GM21723 (cell line): ENCODE results near the gene ARHGEF16.

Experiments
- ATAC-seq: cut with Tn5 transposase; IDR thresholded peaks from one replicate; pipeline ENCODE4 v1.9.1; 2021; ENCODE audit warnings: mild to moderate bottlenecking, moderate library complexity; ENCODE audit not compliant: unreplicated experiment

Gene ARHGEF16

DNA sequence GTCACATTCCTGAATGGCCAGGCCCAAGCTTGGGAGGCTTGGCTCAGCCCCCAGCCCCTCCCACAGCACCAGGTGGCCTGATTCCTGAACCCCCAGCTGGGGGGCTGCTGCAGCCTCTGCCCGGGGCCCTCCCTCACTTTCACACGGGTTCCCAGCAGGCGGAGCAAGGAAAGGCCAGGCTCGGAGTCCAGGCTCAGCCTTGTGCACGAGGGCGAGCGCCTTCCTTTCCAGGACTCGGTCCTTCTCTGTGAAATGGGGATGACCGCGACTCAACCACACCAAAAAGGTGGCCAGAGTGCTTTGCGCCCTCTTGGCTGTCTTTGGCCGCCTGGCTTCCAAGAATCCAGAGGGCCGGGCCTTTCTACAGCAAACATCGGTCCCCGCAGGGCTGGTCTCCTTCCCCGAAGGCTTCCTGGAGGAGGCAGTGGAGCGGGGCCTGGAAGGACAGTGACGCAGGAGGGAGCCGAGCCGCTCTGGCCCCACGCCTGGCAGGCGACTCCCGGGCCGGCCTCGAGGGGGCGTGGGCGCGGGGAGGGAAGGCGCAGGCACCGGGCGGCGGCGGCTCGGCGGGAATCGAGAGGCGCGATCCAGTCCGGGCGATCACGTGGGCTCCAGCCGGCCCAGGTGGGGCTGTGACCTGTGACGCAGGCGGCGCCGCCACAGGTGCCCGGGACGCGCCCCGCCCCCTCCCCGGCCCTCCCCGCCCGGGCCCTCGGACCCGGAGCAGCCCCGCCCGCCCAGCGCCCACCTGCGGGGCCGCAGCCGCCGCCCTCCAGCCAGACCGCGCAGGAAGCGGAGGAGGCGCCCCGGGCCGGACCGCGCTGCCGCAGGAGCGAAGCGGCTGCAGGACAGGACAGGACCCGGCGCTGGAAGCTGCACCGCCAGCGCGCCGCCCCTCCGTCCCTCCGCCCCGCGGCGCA is at the start of gene ARHGEF16:
Gene ARHGEF16, plus strand, starts transcription at position 775 of the 920 bp plus-strand sequence. CDS start 8,420 bp downstream, outside the sequence.
- ATAC-seq: no peak

- ATAC-seq: no peak
Measured at GRCh38 chr1:3404801-3405200, 49.7 kb upstream of the ARHGEF16 start.

DNA sequence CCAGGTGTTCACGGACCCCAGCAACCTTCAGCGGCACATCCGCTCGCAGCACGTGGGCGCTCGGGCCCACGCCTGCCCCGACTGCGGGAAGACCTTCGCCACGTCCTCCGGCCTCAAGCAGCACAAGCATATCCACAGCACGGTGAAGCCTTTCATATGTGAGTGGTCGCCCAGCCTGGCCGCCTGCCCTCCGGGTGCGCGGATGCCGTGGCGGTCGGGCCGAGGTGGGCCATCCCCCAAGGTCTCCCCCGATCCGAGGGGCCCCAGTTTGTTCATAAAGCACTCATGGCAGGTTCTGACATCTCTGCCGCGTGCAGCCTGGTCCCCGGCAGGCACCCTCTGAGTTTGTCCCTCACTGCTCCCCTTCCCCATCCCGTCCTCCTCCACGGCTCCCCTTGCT is 49.0 kb upstream of the ARHGEF16 start:
- ATAC-seq: no peak

DNA sequence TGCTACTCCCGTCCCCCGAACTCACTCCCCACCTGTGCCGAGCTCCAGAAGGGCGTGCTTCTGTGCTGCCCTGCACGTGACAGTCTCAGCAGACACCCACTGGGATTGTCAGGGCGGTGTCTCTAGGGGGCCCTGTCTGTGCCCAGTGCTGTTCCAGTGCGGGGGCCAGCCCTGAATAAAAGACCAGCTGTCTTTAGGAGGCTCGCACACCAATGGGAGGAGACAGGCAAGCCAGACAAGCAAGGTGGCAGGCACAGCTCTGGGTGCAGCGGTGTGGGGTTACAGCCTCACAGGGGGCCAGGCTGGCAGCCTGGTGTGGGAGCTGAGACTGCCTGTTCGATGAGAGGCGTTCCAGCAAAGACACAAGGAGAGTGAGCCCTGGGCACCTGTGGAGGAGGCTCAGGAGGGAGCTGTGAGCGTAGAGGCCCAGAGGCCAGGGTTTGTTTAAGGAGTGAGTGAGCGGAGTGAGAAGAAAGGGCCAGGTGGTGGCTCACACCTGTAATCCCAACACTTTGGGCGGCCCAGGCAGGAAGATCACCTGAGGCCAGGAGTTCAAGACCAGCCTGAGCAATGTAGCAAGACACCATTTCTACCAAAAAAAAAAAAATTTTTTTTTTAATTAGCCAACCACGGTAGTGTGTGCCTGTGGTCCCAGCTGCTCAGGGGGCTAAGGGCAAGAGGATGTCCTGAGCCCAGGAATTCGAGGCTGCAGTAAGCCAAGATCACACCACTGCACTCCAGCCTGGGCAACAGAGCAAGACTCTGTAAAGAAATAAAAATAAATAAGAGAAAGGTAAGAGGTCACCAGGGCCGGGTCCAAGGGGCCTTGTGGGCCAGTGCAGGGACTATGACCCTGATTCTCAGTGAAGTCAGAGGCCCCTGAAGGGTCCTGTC is 48.2 kb upstream of the ARHGEF16 start:
- ATAC-seq: no peak

DNA sequence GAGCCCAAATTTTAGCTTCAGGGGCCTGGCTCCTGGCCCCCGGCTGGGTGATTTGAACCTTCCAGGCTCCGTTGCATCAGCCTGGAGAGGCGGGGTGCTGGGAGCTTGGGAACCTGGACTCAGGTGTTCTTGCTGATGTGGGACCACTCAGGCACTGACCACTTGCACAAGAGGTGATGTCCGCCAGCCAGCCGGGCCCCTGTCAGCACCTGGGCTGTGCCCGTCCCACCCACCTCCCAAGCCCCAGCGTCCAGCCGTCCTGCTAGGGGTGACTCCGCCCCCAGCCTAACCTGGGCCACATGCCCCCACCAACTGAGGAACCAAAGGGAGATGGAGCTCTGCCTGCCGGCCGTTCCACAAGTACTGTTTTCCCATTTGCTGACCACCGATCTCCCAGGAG is 47.4 kb upstream of the ARHGEF16 start:
- ATAC-seq: no peak

GRCh38 chr1:3408751-3409266 is 45.7 kb upstream of the ARHGEF16 start:
- no peak for ATAC-seq

GRCh38 chr1:3409366-3410141 is 44.9 kb upstream of the ARHGEF16 start:
- ATAC-seq: no peak

DNA sequence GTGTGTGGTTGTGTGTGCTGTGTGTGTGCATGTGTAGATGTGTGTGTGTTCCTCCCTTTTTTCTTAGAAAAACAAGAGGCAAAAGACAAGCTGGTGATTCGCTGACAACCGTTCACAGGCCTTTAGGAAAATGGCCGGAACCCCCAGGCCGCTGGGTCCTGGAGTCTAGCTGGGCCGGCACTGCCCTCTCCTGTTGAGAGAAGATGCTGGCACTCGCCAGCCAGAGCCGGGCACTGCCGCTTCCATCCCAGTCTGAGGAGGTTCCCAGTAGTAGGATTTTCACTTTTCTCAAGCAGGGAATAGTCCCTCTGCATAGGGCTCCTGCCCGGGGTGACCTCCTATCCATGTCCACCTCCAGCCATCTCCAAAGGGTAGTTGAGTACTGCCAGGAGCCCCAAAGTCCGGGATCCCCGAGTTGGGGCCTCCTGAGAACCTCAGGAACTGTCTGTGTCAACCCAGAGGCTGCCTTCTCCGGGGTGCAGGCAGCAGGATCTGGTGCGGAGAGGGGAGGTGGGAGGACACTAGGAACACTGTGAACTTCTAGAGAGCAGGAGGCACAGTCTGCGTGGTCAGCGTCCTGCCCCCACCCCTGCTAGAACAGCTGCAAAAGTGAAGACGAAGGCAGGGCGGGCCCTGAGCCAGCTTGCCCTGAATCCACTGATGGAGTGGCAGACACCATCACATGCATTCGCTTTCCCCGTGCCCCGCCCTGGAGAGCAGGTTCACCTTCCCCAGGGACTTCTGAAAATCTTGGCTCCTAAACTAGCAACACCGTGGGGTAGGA is 44.1 kb upstream of the ARHGEF16 start:
- no peak for ATAC-seq

GRCh38 chr1:3411806-3412205 is 42.7 kb upstream of the ARHGEF16 start:
- ATAC-seq: no peak

DNA sequence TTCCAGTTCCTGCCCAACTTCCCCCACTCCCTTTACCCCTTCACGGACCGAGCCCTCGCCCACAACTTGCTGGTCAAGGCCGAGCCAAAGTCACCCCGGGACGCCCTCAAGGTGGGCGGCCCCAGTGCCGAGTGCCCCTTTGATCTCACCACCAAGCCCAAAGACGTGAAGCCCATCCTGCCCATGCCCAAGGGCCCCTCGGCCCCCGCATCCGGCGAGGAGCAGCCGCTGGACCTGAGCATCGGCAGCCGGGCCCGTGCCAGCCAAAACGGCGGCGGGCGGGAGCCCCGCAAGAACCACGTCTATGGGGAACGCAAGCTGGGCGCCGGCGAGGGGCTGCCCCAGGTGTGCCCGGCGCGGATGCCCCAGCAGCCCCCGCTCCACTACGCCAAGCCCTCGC is 42.1 kb upstream of the ARHGEF16 start:
- no peak for ATAC-seq

DNA sequence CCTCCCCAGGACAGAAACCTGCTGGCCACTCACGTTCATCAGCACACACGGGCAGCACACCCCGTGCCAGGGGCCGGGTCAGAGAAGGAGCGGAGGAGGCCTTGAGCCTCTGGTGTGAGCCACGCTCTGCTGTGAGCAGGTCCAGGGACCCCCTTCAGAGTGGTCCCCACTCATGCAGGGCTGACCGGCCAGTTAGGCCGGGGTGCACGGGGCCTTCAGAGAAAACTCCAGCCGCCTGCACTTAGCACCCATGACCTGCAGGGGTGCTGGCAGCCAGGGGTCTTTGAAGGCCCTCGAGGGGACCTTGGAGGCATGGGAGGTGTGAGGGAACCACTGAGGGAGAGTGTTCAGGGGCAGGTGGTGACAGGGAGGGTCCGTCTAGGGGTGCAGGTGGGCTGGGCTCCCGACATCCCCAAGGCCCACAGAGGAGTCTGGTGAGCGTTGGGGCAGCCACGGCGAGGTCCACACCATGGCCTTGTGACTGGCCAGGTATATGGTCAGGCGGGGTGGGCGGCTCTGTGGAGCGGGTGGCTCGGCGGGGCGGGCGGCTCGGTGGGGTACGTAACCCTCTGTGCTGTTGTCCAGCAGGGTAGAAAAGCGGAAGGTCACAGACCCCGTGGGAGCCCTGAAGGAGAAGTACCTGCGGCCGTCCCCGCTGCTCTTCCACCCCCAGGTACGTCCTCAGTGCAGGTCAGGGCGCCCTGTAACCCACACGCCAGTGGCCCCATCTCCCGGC is 40.3 kb upstream of the ARHGEF16 start:
- ATAC-seq: no peak

- ATAC-seq: no peak
Measured at GRCh38 chr1:3415260-3416090, 39.0 kb upstream of the ARHGEF16 start.

DNA sequence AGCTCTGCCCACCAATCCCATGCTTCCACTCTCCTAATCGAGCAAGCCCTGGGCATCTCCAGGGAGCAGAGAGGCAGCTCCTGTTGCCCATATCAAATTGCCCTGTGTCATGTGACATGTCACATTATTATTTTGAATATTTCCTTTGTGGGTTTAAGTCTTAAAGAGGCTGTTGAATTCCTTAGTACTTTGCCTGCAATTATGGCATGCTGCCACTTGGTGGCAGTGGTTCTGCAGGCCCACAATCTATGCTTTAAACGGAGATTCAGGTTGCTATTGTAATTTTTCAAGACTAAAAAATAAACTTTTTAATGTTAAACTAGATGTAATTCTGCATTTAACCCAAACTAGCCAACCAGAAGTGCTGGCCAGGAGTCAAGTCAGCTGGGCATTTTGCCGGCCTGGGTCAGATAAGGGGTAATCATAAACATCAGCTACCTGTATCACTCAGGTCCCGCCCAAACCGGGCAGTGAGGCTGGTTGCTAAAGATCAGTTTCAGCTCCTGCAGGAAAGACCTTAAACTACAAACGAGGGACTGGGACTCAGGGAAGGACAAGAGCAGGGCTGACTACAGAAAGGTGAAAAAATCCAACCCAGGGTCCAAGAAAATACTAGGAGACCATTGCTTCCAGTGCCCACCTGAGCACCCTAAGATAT is 37.3 kb upstream of the ARHGEF16 start:
- no peak for ATAC-seq

DNA sequence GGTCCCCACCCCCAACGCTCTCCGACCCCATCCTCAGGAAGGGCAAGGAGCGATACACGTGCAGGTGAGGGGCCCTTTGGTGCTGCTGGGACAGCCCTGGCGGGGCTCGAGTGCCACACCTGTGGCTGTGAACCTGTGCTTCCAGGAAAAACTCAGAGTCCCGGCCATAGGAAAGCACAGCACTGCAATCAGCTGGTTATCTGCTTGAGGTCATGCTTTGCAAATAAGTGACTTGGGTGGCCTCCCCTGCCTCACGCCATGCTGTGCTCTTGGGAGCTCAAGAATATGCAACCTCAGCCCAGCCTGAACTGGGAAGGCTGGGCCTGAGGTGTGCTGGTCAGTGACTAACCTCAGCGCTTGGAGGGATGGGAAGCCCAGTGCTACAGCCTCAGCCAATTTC is 36.5 kb upstream of the ARHGEF16 start:
- ATAC-seq: no peak

DNA sequence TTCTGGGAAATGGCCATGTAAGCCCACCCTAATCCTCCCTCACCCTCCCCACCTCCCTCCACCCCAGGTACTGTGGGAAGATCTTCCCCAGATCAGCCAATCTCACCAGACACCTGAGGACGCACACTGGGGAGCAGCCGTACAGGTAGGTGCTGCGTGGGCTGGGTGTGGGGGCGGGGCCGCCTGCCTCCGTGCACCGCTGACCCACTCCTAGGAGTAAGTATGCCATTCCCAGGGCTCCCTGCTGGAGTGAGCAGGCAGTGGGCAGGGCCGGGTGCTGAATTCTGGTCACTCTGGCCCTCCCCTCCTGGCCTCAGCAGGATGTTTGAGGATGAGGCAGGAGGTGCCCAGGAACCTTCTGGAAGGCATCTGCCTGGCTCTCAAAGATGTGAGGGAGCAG is 35.9 kb upstream of the ARHGEF16 start:
- no peak for ATAC-seq

DNA sequence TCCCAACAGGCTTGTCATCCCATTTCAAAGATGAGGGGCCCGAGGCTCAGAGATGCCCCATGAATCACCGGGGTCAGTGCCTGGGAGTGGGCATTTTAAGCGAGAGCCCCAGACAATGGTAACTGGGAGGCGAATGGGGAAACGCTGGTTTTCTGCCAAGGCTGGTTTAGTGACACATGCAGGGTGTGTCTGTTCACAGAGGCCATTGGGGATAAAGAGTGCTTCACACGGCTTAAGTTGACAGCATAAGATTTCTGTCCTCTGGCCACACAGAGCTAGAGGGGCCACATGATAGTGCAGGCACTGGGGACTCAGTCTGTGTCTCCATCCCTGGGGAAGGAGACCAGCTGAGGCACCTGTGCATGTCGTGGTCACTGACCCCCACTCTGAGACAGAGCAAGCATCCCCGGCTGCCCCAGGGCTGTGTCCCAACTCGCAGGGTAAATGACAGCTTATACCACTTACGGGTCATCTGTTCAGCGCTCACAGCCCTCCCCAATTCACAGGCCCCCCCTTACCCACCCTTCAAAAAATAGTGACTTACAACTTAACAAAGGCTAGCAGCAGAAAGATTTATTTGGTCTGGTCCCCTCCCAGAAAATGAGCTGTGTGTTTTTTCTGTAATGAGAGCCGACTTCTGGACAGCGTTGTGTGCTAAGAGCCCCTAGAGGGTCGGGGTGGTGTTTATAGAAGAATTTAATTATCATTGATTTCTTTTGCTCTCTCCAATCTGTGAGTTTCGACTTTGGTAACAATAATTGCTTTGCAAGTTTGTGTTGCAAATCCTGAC is 34.9 kb upstream of the ARHGEF16 start:
- no peak for ATAC-seq
